HG03469 (cell line): ENCODE results near the gene TIPRL.

Experiments
- ATAC-seq: cut with Tn5 transposase; IDR thresholded peaks from one replicate; pipeline ENCODE4 v1.9.1; 2021; ENCODE audit warnings: mild to moderate bottlenecking, moderate library complexity, moderate number of reproducible peaks; ENCODE audit not compliant: unreplicated experiment

The TIPRL gene

DNA sequence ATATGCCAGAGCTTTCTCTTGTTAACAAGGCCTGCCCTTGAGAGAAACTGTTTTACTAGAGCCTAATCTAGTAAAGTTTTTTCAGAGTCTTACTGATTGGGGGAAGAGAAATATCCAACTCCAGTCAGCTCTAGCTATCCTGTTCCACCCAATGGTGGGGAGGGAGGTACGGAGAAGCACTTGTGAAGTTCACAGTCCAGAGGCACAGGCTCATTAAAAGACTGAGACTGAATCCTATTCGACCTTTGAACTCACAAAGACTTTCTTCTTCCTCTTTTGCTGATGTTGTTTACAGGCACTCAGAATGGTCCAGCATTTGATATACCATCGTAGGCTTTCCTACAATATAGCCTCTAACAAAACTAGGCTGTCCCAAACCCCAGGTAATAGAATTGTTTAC lies 31.6 kb downstream of the TIPRL start:
- no peak for ATAC-seq

DNA sequence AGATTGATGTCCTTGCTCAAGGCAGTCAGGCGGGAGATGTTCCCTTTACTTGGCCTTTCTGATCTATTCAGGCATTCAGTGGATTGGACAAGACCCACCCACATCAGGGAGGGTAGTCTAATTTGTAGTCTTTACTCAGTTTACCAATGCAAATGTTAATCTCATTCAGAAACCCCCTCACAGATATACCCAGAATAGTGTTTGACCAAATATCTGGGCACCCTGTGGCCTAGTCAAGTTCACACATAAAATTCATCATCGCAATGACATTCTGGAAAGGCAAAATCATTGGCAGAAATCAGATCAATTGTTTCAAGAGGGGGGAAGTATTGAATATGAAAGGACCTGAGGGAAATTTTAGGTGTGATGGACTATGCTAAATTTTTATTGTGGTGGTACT lies 34.6 kb downstream of the TIPRL start:
- ATAC-seq, result no peak

DNA sequence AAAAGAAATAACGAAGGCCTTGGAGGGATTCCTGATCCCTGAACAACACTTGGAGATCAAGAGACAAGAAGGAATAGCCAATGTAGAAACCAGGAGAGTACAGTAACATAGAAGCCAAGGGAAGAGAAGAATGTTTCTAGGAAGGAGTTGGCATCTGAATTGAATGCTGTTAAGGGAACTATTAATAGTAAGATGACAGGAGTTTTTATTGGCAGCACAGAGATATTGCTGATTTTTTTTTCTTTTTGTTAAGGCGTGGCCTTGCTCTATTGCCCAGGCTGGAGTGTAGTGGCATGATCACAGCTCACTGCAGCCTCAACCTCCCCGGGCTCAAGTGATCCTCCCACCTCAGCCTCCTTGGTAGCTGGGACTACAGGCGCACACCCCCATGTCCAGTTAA lies 37.4 kb downstream of the TIPRL start:
- no peak for ATAC-seq

DNA sequence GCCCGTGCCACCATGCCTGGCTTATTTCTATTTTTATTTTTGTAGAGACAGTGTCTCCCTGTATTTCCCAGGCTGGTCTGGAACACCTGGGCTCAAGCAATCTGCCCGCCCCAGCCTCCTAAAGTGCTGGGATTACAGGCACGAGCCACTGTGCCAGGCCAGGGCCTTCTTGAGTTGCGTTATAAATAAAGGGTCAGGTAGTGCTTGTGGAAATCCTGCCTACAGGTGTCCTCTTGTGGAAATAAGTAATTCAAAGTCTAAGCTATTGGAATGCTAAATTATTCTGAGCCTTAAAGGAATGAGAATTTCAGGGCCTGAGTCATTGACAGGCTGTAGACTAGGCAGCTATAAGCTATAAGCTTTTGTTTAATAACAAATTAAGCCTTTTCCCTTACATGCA lies 38.9 kb downstream of the TIPRL start:
- no peak for ATAC-seq

DNA sequence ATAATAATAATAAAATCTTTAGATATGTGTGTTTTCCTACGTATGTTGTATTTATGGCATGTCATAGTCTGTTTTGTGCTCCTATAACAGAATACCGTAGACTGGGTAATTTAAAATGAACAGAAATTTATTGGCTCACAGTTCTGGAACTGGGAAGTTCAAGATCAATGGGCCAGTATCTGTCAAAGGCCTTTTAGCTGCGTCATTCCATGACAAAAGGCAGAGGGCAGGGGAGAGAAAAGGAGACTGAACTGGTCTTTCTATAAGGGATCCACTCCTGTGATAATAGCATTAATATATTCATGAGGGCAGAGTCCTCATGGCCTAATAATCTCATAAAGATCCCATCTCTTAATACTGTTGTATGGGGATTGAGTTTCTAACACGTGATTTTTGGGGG lies 39.9 kb downstream of the TIPRL start:
- ATAC-seq, result no peak

DNA sequence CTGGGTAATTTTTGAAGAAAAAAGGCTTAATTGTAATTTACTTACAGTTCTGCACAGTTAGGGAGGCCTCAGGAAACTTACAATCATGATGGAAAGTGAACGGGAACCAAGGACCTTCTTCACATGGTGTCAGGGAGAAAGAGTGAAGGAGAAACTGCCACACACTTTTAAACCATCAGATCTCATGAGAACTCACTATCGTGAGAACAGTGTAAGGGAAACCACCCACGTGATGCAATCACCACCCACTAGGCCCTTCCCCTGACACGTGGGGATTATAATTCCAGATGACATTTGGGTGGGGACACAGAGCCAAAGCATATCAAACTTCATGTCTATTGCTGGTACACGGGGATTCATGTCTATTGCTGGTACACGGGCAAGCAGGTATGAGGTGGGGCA lies 41.7 kb downstream of the TIPRL start:
- ATAC-seq, result no peak

DNA sequence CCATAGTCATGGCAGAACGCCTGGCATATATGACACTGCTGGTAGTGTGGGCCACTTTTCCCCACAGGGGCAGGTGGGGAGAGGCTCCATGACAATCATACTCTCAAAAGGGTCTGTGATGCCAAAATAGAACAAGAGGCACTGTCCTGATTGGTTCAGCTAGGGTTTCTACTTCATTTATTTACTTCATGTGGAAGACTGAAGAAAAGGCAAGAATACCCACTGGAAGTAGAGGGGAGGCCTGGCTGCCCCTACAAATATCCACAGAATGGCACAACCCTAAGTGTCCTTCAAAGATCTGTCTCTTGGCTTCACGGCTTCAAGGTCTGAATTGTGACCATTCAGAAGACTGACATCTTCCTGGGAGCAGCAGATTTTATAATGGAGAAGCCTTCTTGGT lies 42.5 kb downstream of the TIPRL start:
- ATAC-seq, result no peak

DNA sequence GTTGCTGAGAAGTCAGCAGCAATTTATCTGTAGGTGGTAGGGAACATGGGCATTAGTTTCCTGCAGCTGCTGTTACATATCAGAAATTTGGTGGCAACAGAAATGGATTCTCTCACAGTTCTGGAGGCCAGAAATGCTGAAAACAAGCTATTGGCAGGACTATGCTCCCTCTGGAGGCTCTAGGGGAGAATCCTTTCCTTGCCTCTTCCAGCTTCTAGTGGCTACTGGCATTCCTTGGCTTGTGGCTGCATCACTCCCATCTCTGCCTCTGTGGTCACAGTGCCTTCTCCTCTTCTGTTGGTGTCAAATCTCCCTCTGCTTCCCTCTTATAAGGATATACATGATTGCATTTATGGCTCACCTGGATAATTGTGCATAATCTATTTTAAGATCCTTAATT lies 44.5 kb downstream of the TIPRL start:
- no peak for ATAC-seq

DNA sequence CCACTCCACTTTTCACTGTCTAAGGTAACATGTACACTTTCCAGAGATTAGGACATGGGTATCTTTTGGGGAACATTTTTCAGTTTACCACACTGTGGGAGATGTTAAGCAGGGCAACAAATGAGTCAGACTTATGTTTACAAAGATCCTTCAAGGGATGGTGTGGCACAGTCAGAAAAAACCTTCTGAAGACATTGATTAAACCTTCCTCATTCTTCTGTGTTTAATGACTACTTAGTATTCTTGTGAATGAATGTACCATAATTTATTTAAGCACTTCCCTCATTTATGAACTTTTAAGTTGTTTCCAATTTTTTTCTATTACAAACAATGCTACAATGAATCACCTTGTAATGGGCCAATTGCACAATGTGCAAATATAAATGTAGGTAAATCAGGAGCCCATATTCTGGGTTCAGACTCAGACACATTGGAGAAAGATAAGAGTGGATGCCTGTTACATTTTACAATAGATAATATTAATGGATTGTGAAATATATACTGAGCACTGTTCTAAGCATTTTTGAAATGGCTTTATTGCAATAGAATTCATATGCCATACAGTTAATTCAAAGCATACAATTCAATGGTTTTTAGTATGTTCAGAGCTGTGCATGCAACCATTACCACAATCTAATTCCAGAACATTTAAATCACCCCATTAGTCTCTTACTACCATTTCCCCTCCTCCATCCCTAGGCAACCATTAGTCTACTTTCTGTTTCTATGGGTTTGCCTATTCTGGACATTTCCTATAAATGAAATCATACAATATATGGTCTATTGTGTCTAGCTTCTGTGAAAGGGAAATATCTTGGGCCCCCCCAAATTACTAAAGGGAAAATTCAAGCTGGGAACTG lies 45.1 kb downstream of the TIPRL start:
- no peak for ATAC-seq

DNA sequence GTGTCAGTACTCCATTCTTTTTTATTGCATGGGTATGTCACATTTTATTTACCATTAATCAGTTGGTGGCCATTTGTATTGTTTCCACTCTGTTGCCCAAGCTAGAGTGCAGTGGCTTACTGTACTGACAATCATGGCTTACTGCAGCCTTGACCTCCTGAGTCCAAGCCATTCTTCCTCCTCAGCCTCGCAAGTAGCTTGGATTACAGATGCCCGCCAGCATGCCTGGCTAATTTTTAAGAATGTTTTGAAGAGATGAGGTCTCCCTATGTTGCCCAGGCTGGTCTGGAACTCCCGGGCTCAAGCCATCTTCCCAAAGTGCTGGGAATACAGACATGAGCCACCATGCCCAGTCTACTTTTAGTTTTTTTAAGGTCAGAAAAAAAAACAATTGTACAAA lies 46.2 kb downstream of the TIPRL start:
- ATAC-seq, result no peak

DNA sequence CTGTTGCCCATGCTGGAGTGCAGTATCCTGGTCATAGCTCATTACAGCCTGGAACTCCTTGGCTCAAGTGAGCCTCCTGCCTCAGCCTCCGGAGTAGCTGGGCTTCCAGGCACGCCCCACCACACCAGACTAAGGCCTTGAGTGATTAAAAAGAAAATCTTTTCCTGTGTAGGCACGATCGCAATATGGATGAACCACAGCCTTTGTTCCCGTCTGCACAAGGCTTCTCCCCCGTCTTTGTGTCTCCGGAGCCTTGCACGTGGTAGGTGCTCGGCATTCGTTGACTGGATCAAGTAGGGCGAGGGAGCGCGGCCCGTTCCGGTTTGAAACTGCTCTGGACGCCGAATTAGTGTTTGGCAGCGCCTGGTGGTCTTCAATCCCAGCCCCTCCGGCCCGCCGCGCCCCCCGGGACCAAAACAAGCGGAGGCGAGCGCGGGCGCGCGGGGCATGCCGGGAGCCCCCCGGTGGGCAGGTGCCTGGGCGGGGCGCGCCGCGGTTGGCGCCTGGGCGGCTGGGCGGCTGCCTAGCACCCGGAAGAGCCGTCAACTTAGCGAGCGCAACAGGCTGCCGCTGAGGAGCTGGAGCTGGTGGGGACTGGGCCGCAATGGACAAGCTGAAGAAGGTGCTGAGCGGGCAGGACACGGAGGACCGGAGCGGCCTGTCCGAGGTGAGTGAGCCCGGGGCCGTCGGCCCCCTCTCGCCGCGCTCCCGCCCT lies 46.9 kb downstream of the TIPRL start, which contains the start of gene SFT2D2:
SFT2D2 (plus strand) TSS at position 529 of the 715 bp plus-strand sequence; CDS start at position 605, 76 bp downstream.
- peak; percentile 54 for ATAC-seq

DNA sequence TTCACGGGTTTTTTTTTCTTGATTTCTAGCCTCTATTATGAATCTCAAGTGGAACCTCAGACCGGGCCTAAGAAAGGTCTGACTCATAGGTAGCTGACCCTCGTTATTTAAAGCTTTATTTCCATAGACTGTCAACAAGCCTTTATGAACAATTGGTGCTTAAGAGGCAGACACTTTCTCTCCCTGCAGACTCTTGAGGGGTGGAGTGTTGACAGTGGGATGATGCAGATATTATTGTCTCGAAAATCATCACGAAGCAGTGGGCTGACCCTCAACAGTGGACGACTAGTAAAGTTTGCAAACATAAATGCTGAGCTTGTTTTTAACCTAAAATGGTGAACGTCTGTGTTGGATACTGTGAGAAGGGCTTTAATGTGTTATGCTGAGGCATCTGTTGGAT lies 48.9 kb downstream of the TIPRL start:
- ATAC-seq, result no peak

DNA sequence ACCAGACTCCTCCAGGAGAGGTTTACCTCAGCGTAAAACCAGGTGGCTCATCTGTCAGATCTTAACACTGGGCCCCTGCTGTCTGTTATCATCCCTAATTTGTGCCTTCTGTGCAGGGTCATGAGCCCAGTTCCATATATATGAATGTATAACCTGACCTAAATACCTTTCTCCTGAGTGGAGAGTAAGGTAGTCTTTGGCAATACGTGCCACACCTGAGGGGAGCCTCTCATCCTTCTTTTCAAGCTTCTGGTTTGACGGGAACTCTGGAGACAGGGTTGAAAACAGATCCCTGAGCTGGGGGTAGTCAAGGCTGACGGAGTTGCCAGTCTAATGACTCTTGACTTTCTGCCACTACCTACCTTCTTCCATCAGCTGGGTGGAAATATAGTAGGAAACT lies 51.1 kb downstream of the TIPRL start:
- ATAC-seq, result no peak

DNA sequence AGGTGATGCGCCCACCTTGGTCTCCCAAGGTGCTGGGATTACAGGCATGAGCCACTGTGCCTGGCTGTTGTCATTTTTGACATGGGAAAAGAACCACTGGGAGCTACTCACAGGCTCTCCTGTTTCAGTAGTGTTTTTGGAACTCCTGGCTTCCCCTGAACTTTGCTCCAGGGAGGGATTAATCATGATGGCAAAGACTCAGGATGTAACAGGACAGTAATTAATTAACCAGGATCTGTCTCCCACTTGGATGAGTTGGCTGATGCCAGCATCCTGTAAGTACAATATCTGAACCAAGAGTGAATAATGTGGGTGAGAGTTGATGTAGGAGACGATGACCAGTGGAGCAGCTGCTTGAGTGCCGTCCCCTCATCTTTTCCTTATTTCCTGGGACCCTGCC lies 51.9 kb downstream of the TIPRL start:
- ATAC-seq, result no peak

DNA sequence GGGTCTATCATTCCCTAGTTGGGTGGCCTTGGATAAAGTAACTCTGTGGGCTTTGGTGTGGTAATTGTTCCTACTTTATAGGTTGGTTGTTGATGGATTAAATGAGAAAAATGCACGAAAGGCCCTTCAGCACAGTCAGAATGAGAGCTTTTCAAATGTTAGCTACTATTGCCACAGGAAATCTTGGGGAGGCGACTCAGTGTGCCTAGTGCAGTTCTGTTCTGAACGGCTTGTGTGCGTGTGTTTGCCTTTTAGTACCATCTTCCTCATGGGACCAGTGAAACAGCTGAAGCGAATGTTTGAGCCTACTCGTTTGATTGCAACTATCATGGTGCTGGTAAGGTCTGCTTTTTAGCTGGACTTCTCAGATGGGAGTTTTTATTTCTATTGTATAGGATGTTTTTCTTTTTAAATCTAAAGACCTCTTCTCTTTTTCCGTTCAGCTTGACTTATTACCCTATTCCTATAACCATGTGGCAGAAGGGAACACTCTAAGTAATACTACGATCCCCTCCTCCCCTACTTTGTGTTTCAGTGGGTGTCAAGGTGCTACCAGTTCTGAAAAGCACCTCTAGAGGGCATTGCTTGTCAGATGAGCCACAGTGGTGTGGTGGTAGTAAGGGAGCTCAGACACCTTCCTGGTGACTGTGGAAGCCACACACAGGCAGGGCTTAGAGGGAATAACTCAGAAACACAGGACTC lies 56.2 kb downstream of the TIPRL start:
- ATAC-seq, result peak; percentile 67

DNA sequence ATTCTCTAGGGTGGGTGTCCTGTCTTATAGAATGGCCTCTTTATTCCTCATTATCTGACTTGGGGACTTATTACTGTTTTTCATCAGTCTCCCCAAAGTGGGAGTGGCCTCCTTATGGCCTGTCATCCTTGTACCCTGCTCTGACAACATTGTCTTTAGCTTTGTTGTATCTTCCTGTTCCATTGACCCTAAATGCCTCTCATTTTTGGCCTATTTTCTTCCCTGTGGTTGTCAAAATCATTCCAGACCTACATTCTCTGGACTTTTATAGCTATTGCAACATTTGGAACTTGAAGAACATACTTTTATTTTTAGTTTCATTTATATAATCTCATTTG lies 56.8 kb downstream of the TIPRL start:
- no peak for ATAC-seq

DNA sequence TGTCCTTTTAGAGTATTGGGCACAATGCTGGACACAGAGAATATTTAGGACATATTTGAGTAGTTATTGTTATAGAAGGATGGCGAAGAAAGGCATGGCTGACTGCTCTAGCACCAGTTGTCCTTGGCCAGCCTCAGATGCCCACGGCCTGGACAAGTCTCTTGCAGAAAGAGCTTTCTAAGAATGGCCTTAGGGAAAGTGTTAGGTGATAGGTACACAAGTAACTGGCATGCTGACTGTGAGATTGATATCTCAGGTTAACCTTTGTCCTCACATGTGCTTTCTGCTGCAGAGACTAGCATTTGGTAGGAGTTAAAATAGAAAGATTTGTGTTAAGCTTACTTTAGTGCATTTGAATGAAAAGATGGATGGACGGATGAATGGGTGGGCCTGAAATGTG lies 57.2 kb downstream of the TIPRL start:
- ATAC-seq, result no peak

DNA sequence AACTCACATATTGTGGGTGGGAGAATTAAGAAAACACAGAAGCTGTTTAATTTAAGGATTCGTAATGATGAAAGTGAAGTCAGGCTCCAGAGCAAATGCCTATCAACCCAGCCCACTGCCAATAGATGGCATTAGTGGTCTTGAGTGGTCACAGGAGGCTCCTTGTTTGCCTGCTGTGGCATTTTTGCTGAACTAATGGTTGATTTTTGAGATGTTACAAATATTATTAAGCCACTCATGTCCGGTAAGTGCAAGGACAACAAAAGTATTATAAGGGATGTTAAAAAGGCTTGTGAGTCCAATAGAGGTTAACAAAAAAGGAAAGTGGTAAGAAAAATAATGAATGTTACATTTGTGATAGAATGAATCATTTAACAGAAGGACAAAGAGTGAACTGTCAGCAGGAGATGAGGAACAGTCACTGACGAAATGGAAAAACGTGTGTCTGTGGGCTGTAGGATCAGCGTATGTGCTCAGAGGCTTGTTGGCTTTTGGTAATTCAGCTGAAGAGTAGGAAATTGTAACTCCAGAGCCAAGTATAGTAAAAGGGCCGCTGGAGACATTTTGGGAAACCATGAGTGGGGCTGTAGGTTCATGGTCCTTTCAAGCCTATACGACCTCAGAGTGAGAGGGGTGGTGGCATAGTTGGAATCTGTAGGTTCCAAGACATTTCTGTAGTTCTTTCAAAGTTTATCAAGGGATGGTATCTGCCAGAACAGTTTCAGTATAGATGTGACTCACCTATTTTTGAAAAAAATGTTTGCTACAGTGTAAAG lies 58.3 kb downstream of the TIPRL start:
- peak; percentile 50 for ATAC-seq

DNA sequence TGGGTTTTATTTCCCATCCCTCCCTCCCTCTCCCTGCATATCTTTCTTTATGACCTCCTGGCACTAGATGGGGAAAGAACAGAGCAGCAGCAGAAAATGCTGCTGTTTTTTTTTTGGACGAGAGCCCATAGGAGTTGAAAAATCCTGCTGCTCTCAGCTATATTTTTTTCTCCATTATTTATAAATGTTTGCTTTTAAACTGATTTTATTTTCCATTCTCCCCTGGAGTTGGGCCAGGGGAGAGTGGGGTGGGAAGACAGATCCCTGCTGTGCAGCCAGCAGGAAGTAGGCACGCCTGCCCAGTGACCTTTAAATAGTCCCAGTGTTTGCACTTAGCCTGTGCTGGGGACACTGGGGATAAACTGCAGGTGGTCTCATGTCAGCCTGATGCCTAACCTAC lies 64.4 kb downstream of the TIPRL start:
- no peak for ATAC-seq

DNA sequence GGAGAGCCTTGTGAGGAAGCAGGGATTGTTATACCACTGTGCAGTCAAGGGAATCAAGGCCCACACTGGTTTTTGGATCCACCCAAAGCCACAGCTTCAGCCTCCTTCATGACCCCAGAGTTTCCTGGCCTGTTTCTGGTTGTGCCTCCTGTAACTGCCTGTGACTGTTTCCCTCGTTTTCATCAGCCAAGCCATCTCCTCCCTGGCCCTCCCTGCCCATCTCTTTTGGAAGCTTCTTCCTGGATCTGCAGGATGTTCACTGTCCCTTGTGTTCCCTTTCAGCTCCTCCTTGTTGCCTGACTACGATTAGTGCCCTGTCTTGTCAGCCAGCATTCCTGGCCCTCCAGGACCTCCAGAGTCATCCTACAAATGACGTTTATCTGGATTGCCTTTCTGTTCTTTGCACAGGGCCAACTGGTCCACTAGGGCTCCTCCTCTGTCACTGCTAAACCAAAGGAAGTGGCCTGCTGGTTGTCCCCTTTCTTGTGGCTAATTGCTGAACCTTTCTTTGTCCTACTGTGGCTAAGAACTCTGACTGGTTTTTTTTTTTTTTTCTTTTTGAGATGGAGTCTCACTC lies 65.0 kb downstream of the TIPRL start:
- ATAC-seq, result no peak

DNA sequence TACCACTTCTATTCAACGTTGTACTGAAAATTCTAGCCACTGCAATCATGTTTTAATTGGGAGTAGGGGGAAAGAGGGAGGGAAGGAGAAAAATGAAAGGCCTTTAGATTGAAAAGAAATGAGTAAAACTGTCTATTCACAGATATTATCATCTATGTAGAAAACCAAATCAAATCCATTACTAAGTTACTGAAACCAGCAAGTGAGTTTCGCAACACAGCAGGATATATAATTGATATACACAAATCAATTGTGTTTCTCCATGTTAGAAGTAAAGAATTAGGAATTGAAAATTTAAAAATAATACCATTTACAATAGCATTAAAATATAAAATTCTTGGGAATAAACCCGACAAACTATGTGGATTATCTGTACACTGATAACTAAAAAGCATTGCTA lies 66.3 kb downstream of the TIPRL start:
- no peak for ATAC-seq
